Measurements from ENCODE around the gene NRF1.
"Not testable (repeated sequence)": the region's sequence is repeated elsewhere in the genome, so short reads cannot be mapped to it uniquely, and the experiment has no call there.

NRF1 gene

DNA sequence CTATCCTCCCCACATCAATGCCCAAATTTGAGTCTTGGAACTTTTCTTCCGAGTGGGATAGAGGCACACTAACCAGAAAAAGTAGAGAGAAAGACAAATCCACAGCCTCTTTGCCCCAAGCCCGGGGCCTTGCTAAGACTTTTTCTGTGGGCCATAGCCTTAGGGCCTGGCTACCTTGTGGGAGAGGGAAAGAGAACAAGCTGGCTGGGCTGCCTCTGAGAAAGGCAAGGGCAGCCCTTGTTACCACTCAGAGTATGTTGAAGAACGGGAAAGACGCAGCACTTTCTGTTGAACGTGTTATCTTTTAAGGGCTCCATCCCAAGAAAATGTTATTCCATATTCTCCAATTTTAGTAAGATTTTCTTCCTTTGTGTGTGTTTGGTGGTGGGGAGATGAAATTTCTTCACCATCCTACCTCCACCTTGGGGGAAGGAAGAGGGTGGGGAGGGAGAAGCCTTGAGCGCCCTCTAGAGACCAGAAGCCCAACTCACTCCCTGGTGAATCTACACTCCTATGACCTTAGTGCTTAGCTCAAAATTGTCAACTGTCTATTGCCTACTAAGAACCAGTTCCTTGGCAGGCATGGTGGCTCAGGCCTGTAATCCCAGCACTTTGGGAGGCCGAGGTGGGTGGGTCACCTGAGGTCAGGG is 3.9 kb upstream of the NRF1 start:
- DNase-seq = no peak

DNA sequence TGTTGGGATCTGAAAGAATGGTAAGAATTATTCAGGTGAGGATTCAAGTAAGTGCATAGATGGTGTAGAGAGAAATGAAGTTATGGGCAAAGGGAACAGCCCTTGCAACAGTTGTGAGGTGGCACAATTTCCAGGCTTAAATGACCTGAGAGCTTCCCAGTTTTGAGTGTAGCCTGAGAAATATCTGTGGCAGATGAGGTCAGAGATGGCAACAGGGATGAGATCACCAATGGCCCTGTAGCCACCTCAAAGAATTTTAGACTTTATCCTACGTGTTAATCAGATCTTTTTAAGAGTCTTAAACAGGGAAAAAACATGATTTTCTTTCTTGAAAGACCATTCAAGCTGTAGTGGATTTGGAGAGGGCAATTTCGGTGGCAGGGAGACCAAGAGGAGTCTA is 1.9 kb upstream of the NRF1 start:
- no peak for DNase-seq

- DNase-seq = no peak
Observed at GRCh38 chr7:129610709-129611245, 743 bp upstream of the NRF1 start.

DNA sequence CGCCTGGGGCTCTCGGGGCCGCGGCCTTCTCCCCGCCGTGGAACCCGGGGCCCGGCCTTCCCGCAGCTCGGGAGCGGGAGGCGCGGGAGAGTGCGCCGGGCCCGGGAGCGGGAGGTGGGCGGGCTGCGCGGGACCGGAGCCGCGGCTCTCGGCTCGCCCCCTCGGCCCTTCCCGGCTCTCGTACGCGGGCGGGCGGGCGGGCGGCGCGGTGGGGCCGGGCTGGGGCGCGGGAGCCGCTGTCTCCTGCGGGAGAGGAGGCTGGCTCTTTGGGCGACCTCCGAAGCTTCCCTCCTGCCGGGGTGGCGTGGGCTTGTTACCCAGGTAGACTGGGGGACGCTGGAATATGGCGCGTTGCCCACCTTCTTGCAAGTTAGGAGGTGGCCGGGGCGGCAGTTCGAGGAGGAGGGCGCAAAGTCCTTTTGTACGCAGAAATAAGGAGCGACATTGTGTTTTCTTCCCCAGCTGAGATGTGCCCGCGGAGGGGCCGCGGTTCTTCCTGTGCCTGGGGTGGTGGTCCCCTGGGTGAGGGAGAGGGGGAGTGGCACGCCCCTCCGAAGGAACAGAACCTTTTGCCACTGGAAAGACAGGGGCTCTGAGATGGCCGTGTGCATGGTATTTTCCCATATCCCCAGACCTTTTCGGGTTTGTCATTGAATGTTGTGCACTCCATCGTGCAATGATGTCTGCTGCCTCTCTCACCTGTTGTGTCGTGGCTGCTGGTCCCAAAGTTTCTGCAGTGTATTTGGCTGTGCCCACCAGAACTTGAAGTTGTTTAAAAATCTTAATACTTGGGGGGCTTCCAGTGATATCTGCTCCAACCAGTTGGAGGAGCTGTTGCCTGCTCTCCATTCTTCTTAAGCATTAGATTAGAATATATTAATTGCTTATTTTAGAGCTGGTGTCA is 844 bp downstream of the NRF1 start:
- peak; percentile 61 for DNase-seq

- DNase-seq = no peak
Observed at GRCh38 chr7:129613016-129613337, 1.5 kb downstream of the NRF1 start.

DNA sequence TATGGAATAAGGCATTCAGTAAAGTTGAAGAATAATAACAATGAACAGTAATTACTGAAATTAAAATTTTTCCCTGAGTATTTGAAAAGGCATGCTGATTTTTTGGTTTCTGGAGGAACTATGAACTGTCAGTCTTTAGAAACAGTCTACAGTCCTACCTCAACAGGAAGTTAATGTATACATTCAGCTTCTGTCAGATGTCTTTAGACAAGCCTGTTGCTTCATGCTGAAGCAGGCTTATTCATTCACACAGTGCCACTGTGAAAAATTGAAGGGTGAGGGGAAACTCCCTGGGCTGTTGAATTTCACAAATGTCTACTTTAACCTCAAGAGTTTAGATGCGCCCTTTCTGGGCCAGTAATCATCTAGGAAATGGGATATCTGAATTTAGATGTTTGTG is 3.5 kb downstream of the NRF1 start:
- no peak for DNase-seq

DNA sequence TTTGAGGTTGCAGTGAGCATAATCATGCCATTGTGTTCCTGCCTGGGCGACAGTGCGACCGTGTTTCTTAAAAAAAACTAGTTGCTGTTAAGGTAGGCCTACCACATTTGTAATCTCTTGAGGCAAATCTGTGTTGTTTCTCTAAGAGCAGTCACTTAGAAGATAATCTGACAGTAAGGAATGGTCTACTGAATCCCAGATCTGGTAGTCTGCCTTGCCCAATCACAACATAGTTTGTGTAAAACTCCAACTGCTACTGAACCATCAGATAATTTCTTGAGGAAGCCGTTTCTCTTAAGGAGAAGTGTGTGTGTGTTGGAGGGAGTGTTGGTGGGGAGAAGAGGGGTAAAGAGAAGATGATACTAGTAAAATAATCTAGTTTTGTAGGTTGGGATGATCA is 5.0 kb downstream of the NRF1 start:
- no peak for DNase-seq

- no peak for DNase-seq
Observed at GRCh38 chr7:129617178-129617577, 5.7 kb downstream of the NRF1 start.

GRCh38 chr7:129617652-129618051 is 6.1 kb downstream of the NRF1 start:
- no peak for DNase-seq

DNA sequence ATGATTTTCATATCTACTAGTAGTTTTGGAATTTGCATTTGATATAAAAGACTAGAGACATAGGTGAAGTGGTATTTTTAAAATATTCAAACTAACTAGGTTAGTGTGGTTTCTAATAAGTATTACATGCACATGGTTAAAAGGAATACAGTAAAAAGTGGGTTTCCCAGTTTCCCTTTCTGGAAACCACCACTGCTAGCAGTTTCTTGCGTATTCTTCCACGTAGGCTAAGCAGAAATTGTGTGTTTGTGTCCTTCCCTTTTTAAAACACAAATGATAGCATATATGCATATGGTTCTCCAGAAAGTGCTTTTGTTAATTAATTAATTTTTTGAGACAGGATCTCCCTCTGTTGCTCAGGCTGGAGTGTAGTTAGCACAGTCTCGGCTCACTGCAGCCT is 15.4 kb downstream of the NRF1 start:
- DNase-seq = no peak

GRCh38 chr7:129630341-129630740 is 18.8 kb downstream of the NRF1 start:
- DNase-seq = no peak

GRCh38 chr7:129634361-129635034 is 23.0 kb downstream of the NRF1 start:
- no peak for DNase-seq

DNA sequence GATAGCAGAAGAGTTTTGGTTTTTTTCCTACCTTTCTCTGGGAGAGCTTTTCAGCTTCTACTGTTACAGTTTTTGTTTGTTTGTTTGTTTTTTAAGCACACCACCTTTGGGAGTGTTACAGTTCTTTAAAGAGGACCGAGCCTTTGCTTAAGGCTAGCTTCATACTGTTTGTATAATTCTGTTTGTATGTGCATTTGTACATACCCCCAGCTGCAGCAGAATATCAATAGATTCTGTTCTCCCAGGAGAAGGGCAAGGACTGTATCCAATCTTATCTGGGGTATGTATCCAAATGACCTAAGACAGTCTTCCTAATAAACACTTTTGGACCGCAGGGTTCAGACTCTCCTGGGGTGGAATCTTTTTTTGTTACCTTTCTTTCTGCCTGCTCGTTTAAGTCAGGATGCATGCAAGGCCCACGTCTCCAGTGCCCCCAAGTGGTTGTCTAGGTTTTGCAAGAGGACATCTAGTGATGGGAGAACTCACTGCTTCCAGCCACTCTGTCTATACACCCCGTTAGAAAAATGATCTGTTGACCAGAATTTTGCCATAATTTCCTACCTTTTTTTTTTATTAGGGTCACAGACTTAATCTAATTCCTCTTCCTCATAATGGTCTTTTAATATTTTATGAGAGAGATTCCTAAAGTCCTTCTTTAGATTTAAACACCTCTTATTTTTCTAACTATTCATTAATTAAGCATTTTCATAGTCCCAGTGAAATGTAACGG is 23.9 kb downstream of the NRF1 start:
- DNase-seq = peak; percentile 62

- DNase-seq = not testable (repeated sequence)
Observed at GRCh38 chr7:129636030-129636550, 24.6 kb downstream of the NRF1 start.

GRCh38 chr7:129636641-129637040 is 25.1 kb downstream of the NRF1 start:
- DNase-seq = no peak

- no peak for DNase-seq
Observed at GRCh38 chr7:129640400-129640799, 28.9 kb downstream of the NRF1 start.

DNA sequence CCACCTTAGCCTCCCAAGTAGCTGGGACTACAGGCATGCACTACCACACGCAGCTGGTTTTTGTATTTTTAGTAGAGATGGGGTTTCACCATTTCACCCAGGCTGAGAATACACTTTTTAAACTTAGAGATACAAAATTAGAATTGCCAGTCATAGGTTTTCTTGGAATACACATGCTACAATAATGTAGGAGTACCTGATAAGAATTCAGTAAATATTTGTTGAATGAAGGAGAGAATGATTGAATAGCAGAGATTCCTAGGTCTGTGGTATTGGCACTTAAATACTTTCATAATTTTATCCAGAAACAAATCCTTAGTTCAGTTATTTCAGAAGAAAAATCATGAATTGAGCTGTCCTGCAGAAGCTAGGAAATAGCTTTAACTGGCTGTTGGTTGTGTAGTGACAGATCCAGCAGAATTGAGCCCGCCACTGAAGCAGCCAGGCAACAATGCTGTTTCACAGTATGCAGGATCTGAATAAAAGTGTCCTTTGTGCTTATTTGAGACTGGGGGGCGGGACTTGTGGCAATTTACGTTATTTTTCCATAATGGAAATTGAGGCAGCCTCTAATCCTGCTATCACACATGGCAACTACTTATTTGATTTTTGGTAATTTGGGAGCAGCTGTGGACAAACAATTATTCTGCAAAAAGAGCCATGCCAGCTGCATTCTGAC is 31.5 kb downstream of the NRF1 start:
- DNase-seq = no peak

DNA sequence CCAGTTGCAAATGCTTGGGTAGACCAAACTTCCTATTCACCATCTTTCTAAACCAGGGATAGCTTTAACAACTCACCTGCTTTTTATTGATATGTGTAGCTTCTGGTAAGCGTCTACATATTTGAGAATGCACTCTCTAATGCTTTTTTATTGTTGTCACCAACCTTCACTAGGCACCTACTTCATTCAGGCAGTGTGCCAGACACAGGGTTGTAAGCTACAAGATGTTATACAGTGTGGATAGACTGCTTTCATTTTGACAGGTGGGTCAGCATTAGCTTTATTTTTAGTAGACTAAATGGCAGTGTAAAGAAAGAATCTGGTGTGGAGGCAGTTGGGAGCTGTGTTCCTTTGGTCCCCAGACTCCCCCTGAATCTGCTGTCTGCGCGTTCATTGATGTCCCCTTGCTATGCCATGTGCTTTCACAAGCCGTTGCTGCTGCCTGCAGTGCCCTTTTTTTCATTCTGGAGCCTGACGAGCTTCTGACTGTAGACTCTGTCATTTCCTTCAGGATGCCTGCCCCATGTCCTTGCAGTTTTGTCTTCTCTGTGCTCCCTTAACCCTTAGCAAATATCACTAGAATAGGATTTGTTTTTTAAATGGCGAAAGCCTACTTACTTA is 32.1 kb downstream of the NRF1 start:
- no peak for DNase-seq

GRCh38 chr7:129644634-129645230 is 33.2 kb downstream of the NRF1 start:
- no peak for DNase-seq

DNA sequence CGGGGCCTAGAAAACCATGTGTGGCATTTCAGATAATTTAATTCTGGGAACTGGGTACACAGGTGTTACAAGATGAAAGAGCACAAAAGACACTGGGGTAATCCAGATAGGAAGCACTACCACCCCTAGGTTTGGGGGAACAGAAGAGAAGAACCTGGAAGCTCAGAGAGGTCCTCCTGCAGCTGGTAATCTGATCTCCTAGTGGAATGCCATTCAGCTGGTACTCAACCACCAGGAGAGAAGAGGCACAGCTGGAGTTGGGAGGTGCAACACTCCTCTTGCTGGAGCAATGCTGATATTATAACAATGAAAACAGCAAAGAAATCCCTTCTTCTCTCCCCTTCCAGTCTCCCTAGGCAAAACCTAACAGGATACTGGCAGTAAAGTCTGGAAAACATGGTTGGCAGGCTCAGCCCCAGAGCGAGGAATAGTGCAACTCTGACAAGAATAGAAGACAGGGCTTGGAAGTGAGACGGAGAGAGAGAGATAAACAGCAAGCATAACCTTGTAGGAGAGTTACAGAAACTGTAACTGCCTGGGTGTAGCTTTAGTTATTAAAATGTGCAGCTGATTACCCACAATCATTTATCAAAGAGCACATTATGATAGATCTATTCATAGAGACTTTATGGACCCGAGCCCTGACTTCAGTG is 35.0 kb downstream of the NRF1 start:
- DNase-seq = no peak
